H4 (cell line): Measurements from ENCODE around the gene PPP1R15B. TPM values are rescaled to one million over a fixed set of nuclear protein-coding genes. Genes with fewer than 3 reads are reported as not detected.
A peak's percentile ranks its signal among the peaks of the same experiment; 100 is the strongest.

Source experiments
- DNase-seq: peaks from one replicate; pipeline ENCODE4 v3.0.0-alpha.2; 2015; ENCODE audit warnings: low spot score
- total RNA-seq: library from RNA; depleted of rRNA; stranded (reverse); fragments of >200 nt; shearing (Covaris generic); gene quantifications from 2 replicates; pipeline ENCODE4 v1.2.3, GENCODE V29; 2014; rRNA removed

The PPP1R15B gene
- total RNA-seq, 1 experiment from 2014 or later: 19.2 TPM

- no peak for DNase-seq
Measured at GRCh38 chr1:204367193-204367858, 44.3 kb downstream of the PPP1R15B start.

- no peak for DNase-seq
Measured at GRCh38 chr1:204366759-204367158, 44.9 kb downstream of the PPP1R15B start.

GRCh38 chr1:204363335-204364114, 48.1 kb downstream of the PPP1R15B start:
- DNase-seq: peak; percentile 60

GRCh38 chr1:204362984-204363334, 48.7 kb downstream of the PPP1R15B start:
- DNase-seq: no peak

- DNase-seq: no peak
Measured at GRCh38 chr1:204361781-204362180, 49.8 kb downstream of the PPP1R15B start.

- no peak for DNase-seq
Measured at GRCh38 chr1:204361341-204361771, 50.3 kb downstream of the PPP1R15B start.

- no peak for DNase-seq
Measured at GRCh38 chr1:204360314-204360713, 51.3 kb downstream of the PPP1R15B start.

GRCh38 chr1:204359474-204360255, 52.0 kb downstream of the PPP1R15B start, which contains the start of gene PLEKHA6:
PLEKHA6 (minus strand) TSS chr1:204359929; CDS start chr1:204273727, 86,202 bp downstream.
- DNase-seq: peak; percentile 45

- DNase-seq: no peak
Measured at GRCh38 chr1:204359131-204359473, 52.5 kb downstream of the PPP1R15B start.

GRCh38 chr1:204358605-204359004, 53.0 kb downstream of the PPP1R15B start:
- no peak for DNase-seq

GRCh38 chr1:204357551-204358490, 53.8 kb downstream of the PPP1R15B start:
- no peak for DNase-seq

GRCh38 chr1:204356997-204357396, 54.6 kb downstream of the PPP1R15B start:
- no peak for DNase-seq

- no peak for DNase-seq
Measured at GRCh38 chr1:204355913-204356312, 55.7 kb downstream of the PPP1R15B start.

GRCh38 chr1:204354579-204354978, 57.0 kb downstream of the PPP1R15B start:
- no peak for DNase-seq

Other genes with a start within 250 kb of the PPP1R15B start
- not detected in 2 replicates for gene REN, start 245.5 kb downstream of the PPP1R15B start, total RNA-seq
- not detected in 2 replicates for gene KISS1, start 215.3 kb downstream of the PPP1R15B start, total RNA-seq
- not detected in 2 replicates for gene GOLT1A, start 197.8 kb downstream of the PPP1R15B start, total RNA-seq
- gene PLEKHA6, start 51.9 kb downstream of the PPP1R15B start, total RNA-seq: 1.2 and 3.4 TPM in 2 replicates
- gene PIK3C2B, start 83.0 kb upstream of the PPP1R15B start, total RNA-seq: 2.4 and 3.4 TPM in 2 replicates
- gene MDM4, start 104.6 kb upstream of the PPP1R15B start, total RNA-seq: 3.6 and 5.9 TPM in 2 replicates